ENCODE results near the gene CCL14.

Gene CCL14

GRCh38 chr17:35991075-35991474 lies 4.5 kb upstream of the CCL14 start:
- TF ChIP-seq, protein P1, sequence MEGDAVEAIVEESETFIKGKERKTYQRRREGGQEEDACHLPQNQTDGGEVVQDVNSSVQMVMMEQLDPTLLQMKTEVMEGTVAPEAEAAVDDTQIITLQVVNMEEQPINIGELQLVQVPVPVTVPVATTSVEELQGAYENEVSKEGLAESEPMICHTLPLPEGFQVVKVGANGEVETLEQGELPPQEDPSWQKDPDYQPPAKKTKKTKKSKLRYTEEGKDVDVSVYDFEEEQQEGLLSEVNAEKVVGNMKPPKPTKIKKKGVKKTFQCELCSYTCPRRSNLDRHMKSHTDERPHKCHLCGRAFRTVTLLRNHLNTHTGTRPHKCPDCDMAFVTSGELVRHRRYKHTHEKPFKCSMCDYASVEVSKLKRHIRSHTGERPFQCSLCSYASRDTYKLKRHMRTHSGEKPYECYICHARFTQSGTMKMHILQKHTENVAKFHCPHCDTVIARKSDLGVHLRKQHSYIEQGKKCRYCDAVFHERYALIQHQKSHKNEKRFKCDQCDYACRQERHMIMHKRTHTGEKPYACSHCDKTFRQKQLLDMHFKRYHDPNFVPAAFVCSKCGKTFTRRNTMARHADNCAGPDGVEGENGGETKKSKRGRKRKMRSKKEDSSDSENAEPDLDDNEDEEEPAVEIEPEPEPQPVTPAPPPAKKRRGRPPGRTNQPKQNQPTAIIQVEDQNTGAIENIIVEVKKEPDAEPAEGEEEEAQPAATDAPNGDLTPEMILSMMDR (IDR thresholded peaks at IDR 0.05; ENCODE audit: insufficient read depth, missing control alignments) = no peak
- DNase-seq (ENCODE audit: insufficient read length, low spot score) = no peak
- no peak for FAIRE-seq

- FAIRE-seq = no peak
- no peak for DNase-seq (ENCODE audit: insufficient read length, low spot score)
- TF ChIP-seq, protein P1 (IDR thresholded peaks at IDR 0.05; ENCODE audit: insufficient read depth, missing control alignments) = no peak
Observed at GRCh38 chr17:35988164-35988563, 1.6 kb upstream of the CCL14 start.

- DNase-seq (ENCODE audit: insufficient read length, low spot score) (no peak), FAIRE-seq (no peak)
- TF ChIP-seq, protein P1 (IDR thresholded peaks at IDR 0.05; ENCODE audit: insufficient read depth, missing control alignments) = no peak
Observed at GRCh38 chr17:35984140-35984539, 2.4 kb downstream of the CCL14 start.

DNA sequence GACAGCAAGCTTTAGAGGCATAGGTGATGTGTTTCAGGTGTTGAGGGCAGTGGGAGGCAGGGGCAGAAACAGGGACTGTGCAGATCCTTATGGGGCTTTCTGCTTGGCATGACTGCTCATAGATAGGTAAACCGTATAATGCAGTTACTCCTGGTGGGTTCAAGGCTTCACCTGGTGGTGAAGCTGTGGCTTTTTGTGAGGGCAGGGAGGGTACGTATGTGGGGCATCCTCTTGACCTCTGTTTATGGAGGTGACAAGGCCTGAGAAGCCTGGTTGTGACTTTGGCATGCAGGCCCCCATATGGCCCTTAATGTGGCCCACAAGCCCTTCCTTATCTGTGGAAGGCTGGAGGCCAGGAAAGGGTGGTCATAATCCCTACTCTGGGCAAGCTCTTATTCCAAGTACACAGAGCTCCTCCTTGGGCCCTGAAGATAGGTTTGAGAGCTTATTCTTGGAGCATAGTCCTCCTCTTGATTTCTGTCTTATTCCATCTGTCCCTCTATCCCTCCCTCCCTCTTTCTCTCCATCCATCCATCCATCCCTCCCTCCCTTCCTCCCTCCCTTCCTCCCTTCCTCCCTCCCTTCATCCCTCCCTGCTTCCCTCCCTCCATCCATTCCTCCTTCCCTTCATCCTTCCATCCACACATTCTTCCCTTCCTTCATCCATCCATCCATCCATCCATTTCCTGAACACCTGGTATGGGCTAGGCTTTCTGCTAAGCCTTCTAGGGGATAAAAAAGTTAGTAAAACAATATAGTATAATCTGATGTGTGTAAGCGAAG lies 3.9 kb downstream of the CCL14 start:
- DNase-seq (ENCODE audit: insufficient read length, low spot score) (no peak), FAIRE-seq (no peak)
- TF ChIP-seq, protein P1 (IDR thresholded peaks at IDR 0.05; ENCODE audit: insufficient read depth, missing control alignments) = no peak

- DNase-seq (ENCODE audit: insufficient read length, low spot score) = no peak
- FAIRE-seq = no peak
- TF ChIP-seq, protein P1 (IDR thresholded peaks at IDR 0.05; ENCODE audit: insufficient read depth, missing control alignments) = peak; percentile 25
Observed at GRCh38 chr17:35981908-35982330, 4.6 kb downstream of the CCL14 start.

GRCh38 chr17:35981246-35981645 lies 5.3 kb downstream of the CCL14 start, which contains the start of gene CCL16:
Gene CCL16 (minus strand): TSS chr17:35981497. CDS start chr17:35981420, 77 bp downstream.
- TF ChIP-seq, protein P1 (IDR thresholded peaks at IDR 0.05; ENCODE audit: insufficient read depth, missing control alignments) = no peak
- DNase-seq (ENCODE audit: insufficient read length, low spot score) (no peak), FAIRE-seq (no peak)

DNA sequence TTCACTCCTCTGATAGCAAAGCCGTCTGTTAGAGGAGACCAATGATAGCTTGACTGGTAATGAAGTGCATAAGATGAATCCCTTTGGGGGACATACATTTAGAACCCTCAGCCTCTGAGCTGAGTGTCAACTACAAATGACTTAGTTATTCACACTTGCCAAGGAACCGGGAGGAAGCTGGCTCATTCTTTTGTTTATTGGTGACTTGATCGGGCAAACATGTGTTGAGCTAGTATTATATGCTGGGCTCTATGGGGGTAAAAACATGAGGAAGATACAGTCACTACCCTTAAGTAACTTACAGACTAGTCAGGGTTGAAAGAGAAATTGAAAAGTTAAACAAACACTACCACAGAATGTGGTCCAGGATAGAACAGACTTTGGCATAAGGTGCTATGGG lies 8.2 kb downstream of the CCL14 start:
- TF ChIP-seq, protein P1 (IDR thresholded peaks at IDR 0.05; ENCODE audit: insufficient read depth, missing control alignments) = no peak
- no peak for DNase-seq (ENCODE audit: insufficient read length, low spot score)
- no peak for FAIRE-seq

Measured in D721Med (cell line).